ENCODE measurements around the gene ZNF747.

ZNF747 gene

DNA sequence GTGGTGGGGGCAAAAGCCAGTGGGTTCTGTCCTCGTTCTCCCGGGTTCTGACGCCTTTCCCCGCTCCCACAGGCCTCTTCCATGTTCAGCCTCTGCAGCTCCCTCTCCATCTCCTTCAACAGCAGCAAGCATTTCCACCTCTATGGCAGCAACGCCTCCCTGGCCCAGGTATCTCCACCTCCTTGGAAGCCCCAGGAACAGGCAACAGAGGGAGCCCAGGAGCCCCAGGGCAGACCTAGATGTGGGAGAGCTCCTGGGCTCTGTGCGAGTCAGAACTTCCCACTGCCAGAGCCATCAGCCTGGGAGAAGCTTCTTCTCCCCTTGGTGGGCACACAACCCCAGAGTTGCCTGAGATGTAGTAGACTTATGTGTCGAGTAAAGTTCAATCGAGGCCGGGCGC, 16.1 kb downstream of the ZNF747 start:
- no peak for DNase-seq (ENCODE audit: low read depth, low spot score)

DNA sequence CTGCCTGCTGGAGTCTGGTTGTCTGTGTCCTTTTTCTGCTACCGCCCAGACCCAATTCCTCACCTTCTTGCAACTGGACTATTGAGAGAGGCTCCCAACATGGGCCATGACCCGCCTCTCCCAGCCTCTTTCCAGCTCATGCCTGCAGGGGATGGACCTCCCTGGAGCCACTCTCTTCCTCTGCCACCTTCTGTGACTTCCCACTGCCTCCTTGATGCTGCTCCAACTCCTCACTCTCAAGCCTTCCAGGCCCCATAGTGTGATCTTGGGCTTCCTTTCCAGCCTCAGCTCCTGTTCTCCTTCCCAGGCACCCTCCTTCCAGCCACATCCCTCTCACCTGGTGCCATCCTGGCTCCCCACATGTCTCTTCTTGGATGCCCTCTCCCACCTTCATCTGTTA, 19.4 kb downstream of the ZNF747 start:
- DNase-seq (ENCODE audit: low read depth, low spot score): no peak

DNA sequence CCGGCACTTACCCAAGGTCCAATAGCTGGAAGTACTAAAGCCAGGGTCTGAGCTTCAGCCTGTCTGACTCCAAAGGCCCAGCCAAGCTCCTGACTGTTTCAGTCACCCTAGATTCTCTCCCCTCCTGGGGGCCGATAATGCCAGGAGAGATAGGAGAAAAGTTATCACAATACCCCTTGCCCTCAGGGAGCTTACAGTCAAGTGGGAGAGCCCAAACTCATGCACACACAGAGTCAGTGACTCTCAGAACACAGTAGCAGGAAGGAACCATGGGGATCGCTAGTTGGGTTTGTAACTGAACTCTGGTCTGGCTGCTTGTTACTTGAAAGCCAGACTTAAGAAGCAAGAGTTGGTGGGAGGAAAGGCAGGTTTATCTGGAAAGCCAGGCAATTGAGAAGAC, 23.1 kb downstream of the ZNF747 start:
- DNase-seq (ENCODE audit: low read depth, low spot score): no peak

DNA sequence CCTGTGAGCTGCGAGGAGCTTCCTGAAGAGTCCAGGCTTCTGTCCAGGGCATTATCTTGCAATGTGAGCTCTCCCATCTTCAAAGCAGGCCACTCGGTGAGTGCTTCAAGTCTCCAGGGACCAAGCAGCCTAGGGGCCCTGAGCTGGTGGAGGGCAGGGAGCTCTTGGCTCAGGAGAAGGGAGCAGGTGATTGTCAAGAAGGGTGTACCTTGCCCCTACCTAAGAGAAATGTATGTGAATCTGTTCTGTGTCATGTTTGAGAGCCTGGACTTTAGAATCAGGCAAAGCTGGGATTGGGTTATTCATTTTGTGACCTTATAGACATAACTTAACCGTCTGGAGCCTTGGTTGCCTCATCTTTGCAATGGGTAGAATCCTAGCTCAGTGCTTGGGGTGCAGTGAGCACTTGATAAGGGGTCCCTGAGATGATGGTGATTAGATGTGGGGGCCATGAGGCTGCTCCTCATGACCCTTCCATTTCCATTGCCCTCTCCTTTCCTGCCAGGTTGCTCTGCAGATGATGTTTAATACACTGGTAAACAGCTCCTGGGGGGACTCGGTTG, 24.2 kb downstream of the ZNF747 start:
- DNase-seq (ENCODE audit: low read depth, low spot score): no peak

DNA sequence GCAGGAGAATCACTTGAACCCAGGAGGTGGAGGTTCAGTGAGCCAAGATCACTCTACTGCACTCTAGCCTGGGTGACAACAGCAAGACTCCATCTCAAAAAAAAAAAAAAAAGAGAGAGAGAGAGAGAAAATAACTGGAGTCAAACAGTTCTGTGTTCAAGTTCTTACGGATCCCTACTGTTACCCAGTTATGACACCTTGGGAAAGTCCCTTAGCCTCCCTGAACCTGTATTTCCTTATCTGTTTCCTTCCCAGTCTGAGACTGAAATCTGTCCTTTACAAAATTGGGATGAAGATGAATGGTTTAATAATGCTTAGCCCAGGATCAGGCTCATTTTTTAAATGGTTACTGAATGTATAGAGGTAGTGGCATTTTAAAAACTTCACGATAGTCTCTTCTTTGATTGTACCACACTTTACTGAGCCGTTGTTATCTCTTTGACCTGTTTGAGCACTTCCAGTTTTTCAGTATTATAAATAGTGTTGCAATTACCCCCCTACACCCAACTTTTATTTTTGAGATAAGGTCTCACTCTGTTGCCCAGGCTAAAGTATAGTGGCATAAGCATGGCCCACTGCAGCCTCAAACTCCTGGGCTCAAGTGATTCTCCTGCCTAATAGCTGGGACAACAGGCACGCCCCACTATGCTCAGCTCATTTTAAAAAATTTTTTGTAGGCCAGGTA, 25.4 kb downstream of the ZNF747 start:
- no peak for DNase-seq (ENCODE audit: low read depth, low spot score)

DNA sequence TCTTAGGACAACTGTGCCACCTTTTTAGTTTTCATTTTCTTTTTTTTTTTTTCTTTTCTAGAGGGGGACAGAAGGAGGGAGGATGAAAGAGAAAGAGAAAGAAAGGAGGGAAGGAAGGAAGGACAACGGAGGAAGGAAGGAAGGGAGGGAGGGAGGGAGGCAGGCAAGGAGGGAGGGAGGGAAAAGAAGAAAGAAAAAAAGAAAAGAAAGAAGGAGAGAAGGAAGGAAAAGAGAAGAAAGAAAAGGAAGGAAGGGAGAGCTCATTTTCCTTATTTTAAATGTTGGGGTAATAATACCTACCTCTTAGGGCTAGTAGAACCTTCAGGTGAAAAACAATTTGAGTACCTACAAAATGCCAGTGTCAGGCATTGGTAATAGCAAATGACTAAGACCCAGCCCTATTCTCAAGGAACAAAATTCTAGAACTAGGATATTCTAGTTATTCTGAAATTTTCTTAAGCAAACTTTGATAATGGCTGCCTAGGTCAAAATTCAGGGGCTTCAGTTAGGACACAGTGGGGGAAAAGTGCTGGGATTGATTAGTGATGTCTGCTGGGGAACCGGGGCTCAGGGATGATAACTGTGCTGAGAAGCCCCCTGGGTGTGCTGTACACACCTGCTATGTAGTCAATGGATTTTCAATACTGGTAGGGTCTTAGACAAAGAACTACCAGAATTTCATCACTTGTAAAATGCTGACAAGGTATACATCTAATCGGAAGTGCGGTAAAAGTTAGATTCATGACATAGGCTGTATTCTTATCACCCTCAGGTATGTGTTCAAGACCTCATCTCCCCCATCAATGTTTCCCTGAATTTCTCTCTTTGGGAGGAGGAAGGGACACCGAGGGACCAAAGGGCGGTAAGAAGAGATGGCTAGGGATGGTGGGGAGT, 31.0 kb downstream of the ZNF747 start:
- no peak for DNase-seq (ENCODE audit: low read depth, low spot score)

DNA sequence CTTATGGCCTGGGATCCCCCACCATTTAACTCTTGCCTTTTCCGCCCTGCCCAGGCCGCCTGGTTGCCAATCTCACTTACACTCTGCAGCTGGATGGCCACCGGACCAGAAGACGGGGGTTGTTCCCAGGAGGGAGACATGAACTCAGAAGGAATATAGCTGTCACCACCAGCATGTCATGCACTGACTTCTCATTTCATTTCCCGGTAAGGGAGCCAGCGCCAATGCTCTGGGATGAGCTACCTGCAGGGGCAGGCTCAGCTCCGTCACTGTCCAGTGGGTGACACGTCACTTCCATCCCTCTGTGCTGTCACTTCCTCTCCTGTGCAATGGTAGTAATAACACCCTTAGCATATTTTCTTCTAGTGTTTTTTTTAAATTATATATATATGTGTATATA, 35.4 kb downstream of the ZNF747 start:
- no peak for DNase-seq (ENCODE audit: low read depth, low spot score)

DNA sequence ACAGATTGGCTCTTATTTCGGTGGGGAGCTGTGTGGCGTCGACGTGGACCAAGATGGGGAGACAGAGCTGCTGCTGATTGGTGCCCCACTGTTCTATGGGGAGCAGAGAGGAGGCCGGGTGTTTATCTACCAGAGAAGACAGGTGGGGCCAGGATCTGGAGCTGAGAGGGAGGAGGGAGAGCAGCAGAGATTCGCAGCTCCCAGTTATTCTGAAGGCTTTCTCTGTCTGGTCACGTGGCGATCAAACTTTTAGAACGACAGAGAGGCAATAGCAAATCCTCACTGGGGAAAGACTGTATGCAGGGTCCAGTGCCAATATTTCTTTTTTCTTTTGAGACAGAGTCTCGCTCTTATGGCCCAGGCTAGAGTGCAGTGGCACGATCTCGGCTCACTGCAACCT, 39.9 kb downstream of the ZNF747 start:
- no peak for DNase-seq (ENCODE audit: low read depth, low spot score)

DNA sequence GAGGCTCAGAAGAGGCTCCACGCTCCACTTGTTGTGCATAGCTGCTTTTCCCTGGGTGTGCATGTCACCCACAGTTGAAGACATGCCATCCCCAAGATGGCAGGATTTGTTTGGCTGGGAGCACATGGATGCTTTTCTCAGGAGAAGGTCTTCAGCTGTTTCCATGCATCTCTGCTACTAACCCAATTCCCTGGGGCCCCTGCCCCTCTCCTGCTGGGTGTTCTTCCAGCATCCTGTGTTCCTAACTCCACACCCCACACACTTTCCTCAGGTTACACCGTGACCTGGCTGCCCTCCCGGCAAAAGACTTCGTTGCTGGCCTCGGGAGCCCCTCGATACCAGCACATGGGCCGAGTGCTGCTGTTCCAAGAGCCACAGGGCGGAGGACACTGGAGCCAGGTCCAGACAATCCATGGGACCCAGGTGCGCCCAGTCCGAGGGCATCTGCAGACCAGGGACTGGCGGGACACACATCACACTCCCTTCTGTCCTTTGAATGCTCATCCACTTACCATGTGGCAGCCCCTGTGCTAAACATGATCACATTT, 40.6 kb downstream of the ZNF747 start:
- no peak for DNase-seq (ENCODE audit: low read depth, low spot score)

DNA sequence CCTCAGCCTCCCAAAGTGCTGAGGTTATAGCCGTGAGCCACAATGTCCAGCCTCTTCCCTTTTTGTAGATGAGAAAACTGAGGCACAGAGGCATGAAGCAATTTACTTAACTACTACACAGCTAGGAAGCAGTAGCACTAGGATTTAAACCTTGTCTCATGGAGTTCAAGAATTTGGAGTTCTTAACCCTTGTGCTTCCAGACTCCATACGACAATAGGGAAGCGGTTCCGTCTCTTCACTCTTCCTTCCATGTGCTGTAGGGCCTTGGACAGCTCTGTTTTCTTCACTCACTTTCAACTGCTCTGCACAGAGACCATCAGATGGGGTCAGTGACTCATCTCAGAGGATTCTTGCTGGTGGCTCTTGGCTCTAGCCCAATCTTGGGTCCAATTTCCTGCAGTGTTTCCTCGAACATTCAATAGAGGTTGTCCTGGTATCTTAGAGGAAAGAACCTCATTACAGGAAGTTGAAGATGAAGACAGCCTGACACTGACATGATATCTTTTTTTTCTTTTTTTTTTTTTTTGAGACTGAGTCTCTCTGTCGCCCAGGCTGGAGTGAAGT, 42.8 kb downstream of the ZNF747 start:
- DNase-seq (ENCODE audit: low read depth, low spot score): peak; percentile 46

DNA sequence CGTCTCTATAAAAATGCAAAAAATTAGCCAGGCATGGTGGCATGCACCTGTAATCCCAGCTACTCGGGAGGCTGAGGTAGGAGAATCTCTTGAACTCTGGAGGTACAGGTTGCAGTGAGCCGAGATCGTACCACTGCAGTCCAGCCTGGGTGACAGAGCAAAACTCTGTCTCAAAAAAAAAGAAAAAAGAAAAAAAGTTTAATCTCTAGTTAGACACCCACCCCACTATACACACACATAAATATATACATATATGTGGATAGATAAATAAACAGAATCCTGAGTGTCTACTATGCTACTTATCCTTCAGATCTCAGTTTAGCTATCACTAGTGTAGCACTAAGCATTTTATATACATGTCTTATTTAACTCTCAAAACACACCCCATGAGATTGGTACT, 43.4 kb downstream of the ZNF747 start:
- DNase-seq (ENCODE audit: low read depth, low spot score): no peak

DNA sequence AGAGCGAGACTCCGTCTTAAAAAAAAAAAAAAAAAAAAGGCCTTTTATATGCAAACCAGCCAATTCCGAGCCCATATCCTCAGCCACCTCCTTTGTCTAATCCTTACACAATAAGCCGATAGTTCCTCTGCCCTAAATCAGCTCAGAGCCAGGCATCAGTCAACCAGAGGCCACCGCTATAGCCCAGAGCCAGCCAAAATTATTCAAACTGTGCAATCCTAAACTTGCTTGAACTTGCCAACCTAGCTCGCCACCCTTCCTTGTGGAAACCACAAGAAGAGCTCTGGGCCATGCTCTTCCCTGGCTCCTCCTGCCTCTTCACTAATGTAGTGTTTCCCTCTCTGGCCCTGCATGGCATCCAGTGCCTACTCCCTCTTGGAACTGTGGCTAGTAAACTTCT, 44.4 kb downstream of the ZNF747 start:
- no peak for DNase-seq (ENCODE audit: low read depth, low spot score)

DNA sequence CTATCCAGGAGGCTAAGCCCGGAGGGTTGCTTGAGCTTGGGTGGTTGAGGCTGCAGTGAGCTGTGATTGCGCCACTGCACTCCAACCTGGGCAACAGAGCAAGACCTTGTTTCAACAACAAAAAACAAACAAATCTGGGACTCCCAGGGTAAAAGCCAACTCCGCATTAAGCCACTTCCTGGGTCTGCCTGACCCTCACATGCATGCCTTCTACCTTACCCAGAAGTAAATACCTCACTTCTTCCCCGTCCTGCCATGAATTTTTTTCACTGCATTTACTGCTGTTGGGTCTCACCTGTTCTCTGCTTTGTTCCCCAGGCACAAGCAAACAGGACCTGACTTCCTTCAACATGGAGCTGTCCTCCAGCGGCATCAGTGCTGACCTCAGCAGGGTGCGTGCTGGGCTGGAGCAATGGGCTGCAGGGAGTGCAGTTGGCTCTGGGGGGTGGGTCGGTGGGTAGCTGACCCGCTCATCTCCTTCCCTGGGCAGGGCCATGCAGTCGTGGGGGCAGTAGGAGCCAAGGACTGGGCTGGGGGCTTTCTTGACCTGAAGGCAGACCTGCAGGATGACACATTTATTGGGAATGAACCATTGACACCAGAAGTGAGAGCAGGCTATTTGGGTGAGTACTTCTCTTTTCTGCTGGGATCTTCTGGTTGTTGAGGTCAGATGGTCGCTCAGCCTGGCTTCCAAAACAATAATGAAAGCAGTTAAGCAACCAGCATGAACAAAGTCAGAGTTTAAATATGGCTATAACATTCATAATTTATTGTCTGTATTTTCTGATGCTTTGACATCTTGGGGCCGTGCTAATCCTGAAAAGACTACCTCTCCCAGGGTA, 45.7 kb downstream of the ZNF747 start:
- DNase-seq (ENCODE audit: low read depth, low spot score): no peak

DNA sequence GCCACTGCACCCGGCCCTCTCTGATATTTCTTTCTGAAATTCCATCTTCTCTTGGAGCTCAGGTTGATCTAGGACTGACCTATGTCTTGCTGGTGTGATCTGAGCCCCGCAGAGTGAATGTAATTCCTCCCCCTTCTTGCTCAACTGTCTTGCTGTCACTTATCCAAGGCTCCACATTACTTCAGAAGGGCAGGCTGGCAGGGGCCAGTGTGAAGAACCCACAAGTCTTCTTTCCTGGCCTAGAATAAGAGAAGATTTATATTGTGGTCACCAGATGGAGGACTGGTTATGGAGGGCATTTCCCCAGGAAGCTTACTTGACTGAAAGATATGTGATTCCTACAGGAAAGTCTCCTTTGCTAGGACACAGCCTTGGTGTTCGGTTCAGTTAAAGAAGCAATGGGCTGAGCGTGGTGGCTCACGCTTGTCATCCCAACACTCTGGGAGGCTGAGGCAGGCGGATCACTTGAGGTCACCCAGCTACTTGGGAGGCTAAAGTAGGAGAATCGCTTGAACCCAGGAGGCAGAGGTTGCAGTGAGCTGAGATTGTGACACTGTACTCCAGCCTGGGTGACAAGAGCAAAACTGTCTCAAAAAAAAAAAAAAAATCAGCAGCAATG, 48.7 kb downstream of the ZNF747 start:
- DNase-seq (ENCODE audit: low read depth, low spot score): no peak

DNA sequence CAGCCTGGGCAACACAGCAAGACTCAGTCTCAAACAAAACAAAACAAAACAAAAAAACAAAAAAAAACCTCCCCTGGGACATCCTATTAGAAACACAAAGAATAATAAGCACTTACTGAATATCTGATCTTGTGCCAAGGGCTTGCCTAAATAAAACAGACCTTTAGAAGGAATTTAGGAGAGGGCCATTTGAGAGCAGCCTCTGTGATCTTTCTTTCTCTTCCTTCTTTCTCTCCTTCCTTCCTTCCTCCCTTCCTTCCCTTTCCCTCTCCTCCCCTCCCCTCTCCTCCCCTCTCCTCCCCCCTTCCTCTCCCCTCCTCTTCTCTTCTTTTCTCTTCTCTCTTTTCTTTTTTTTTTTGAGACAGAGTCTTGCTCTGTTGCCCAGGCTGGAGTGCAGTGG, 49.8 kb downstream of the ZNF747 start:
- DNase-seq (ENCODE audit: low read depth, low spot score): no peak

DNA sequence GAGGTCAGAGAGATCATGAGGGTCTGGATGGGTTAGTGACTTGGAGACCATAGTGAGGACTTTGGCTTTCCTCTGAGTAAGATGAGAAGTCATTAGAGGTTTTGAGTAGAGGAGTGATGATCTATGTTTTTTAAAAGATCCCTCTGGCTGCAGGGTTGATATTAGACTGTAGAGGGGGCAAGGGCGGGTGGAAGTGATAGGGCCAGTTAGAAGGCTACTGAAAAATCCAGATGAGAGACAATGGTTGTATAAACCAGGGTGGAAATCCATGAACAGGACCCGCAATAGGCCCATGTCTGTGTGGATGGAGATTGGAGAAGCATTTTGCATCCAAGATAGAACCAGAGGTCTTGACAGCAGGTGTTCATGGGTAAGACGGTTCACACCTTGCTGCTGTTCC, 52.3 kb downstream of the ZNF747 start:
- no peak for DNase-seq (ENCODE audit: low read depth, low spot score)

DNA sequence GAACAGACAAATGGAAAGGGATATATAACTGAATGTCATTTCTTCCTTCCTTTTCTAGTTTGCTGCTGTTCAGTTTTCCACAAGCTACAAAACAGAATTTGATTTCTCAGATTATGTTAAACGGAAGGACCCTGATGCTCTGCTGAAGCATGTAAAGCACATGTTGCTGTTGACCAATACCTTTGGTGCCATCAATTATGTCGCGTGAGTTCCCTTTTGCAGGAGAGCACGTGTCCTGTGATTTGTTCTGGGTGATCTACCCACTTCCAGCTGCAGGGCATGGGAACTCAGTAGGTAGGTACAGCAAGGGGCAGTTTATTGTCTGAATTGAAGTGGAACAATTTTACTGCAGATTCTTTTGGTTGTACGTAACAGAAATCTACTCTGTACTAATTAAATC, 53.3 kb downstream of the ZNF747 start:
- DNase-seq (ENCODE audit: low read depth, low spot score): no peak

Data from brain pericyte (primary cell).